NCI-H774 (cell line): Measurements from ENCODE around the gene GPR55.

Experiments used
- DNase-seq: peaks from one replicate; lab custom pipeline; 2025; lab: John Stamatoyannopoulos, UW

GPR55 gene

GRCh38 chr2:230866756-230867523 is 58.1 kb downstream of the GPR55 start:
- no peak for DNase-seq

- DNase-seq, result no peak
Observed at GRCh38 chr2:230865766-230866755, 59.0 kb downstream of the GPR55 start.

- no peak for DNase-seq
Observed at GRCh38 chr2:230865307-230865765, 59.7 kb downstream of the GPR55 start.

GRCh38 chr2:230864605-230865306 is 60.3 kb downstream of the GPR55 start, which contains the start of gene ITM2C:
Gene ITM2C (plus strand): TSS chr2:230864942. CDS start chr2:230865026, 84 bp downstream.
- peak; percentile 52 for DNase-seq

- no peak for DNase-seq
Observed at GRCh38 chr2:230864122-230864604, 60.9 kb downstream of the GPR55 start.

- DNase-seq, result no peak
Observed at GRCh38 chr2:230863442-230864121, 61.5 kb downstream of the GPR55 start.

- DNase-seq, result no peak
Observed at GRCh38 chr2:230863031-230863430, 62.0 kb downstream of the GPR55 start.

GRCh38 chr2:230862292-230862691 is 62.8 kb downstream of the GPR55 start:
- no peak for DNase-seq

- DNase-seq, result no peak
Observed at GRCh38 chr2:230861552-230862255, 63.3 kb downstream of the GPR55 start.
